HEK293 (cell line): ENCODE measurements around the gene ADGRD2.
A peak's percentile ranks its signal among the peaks of the same experiment; 100 is the strongest.

Source experiments
- CTCF ChIA-PET: fragments of 350-600 bp; formaldehyde crosslinking; extraction: SDS; loops from one replicate; lab custom pipeline; 2021; ENCODE audit warnings: antibody characterized with exemption; lab: Yijun Ruan, JAX
- POLR2A ChIA-PET: fragments of 300-600 bp; formaldehyde crosslinking; extraction: SDS; loops from one replicate; lab custom pipeline; 2020; ENCODE audit warnings: antibody characterized with exemption, inconsistent platforms; lab: Yijun Ruan, JAX
- H3K27ac ChIP-seq: fragments of 200-500 bp; sonication (Bioruptor generic); 2 replicates; pipeline ENCODE4 v1.5.1; 2014; ENCODE audit warnings: low read depth, low read length, control low read depth, inconsistent platforms; ENCODE audit errors: extremely low read depth
- H3K36me3 ChIP-seq, 2 experiments: fragments of 200-500 bp in 1 of 2; sonication (Bioruptor generic) in 1 of 2; 1 replicate in 1 of 2; 2 replicates in 1 of 2; pipeline ENCODE4 v1.5.1; 2014 to 2017; ENCODE audit warnings: inconsistent platforms in 2 of 2, low read length in 2 of 2; ENCODE audit not compliant: control insufficient read depth in 2 of 2, insufficient read depth in 1 of 2
- H3K4me1 ChIP-seq: fragments of 200-500 bp; sonication (Bioruptor generic); 2 replicates; pipeline ENCODE4 v1.5.1; 2014; ENCODE audit warnings: mild to moderate bottlenecking, low read length, inconsistent platforms; ENCODE audit not compliant: control insufficient read depth, insufficient read depth
- H3K4me3 ChIP-seq: 2 replicates; pipeline ENCODE4 v1.5.1; 2011; ENCODE audit warnings: low read depth, mild to moderate bottlenecking, control low read depth, low read length, moderate library complexity
- H3K9me3 ChIP-seq: fragments of 200-500 bp; sonication (Bioruptor generic); 2 replicates; pipeline ENCODE4 v1.5.1; 2014; ENCODE audit warnings: low read depth, low read length, inconsistent platforms; ENCODE audit not compliant: control insufficient read depth, insufficient read depth
- KLF16 ChIP-seq: fragments of 450-650 bp; formaldehyde crosslinking; IDR thresholded peaks from 2 replicates; pipeline ENCODE4 v1.5.1; 2017; ENCODE audit warnings: missing biosample characterization, missing genetic modification characterization
- PRDM10 ChIP-seq: fragments of 450-650 bp; formaldehyde crosslinking; IDR thresholded peaks from 2 replicates; pipeline ENCODE4 v1.5.1; 2016; ENCODE audit warnings: missing biosample characterization, missing genetic modification characterization
- SETDB1 ChIP-seq: IDR thresholded peaks from one replicate; pipeline ENCODE4 v1.6.1; 2017; ENCODE audit warnings: mild to moderate bottlenecking, low read length, moderate library complexity, mixed read lengths; ENCODE audit not compliant: insufficient read length
- SP3 ChIP-seq: fragments of 450-650 bp; formaldehyde crosslinking; IDR thresholded peaks from 2 replicates; pipeline ENCODE4 v1.5.1; 2016; ENCODE audit warnings: missing biosample characterization, missing genetic modification characterization
- ZFP37 ChIP-seq: fragments of 450-650 bp; formaldehyde crosslinking; IDR thresholded peaks from 2 replicates; pipeline ENCODE4 v1.5.1; 2016; ENCODE audit warnings: missing biosample characterization, missing genetic modification characterization
- ZNF114 ChIP-seq: fragments of 450-650 bp; formaldehyde crosslinking; IDR thresholded peaks from 2 replicates; pipeline ENCODE4 v1.5.0; 2017; ENCODE audit warnings: missing biosample characterization, missing genetic modification characterization
- ZNF19 ChIP-seq: fragments of 450-650 bp; formaldehyde crosslinking; IDR thresholded peaks from 2 replicates; pipeline ENCODE4; 2016; ENCODE audit warnings: missing biosample characterization, missing genetic modification characterization, low read depth
- ZNF221 ChIP-seq: fragments of 450-650 bp; formaldehyde crosslinking; IDR thresholded peaks from 2 replicates; pipeline ENCODE4 v1.5.1; 2017; ENCODE audit warnings: missing biosample characterization, missing genetic modification characterization, borderline replicate concordance
- ZNF341 ChIP-seq: fragments of 450-650 bp; formaldehyde crosslinking; IDR thresholded peaks from 2 replicates; pipeline ENCODE4; 2016; ENCODE audit warnings: low read depth, missing biosample characterization, missing genetic modification characterization
- ZNF426 ChIP-seq: fragments of 450-650 bp; formaldehyde crosslinking; IDR thresholded peaks from 2 replicates; pipeline ENCODE4 v1.5.1; 2017; ENCODE audit warnings: missing biosample characterization, missing genetic modification characterization, mild to moderate bottlenecking, inconsistent platforms, moderate library complexity
- ZNF580 ChIP-seq: fragments of 450-650 bp; formaldehyde crosslinking; IDR thresholded peaks from 2 replicates; pipeline ENCODE4 v1.5.1; 2016; ENCODE audit warnings: missing biosample characterization, missing genetic modification characterization
- ZNF600 ChIP-seq: fragments of 450-650 bp; formaldehyde crosslinking; IDR thresholded peaks from 2 replicates; pipeline ENCODE4 v1.5.1; 2016; ENCODE audit warnings: missing biosample characterization, missing genetic modification characterization
- ZNF777 ChIP-seq: fragments of 450-650 bp; formaldehyde crosslinking; IDR thresholded peaks from 2 replicates; pipeline ENCODE4 v1.5.1; 2017; ENCODE audit warnings: missing biosample characterization, missing genetic modification characterization, borderline replicate concordance
- TF ChIP-seq, protein P1 (sequence below): fragments of 450-650 bp; formaldehyde crosslinking; IDR thresholded peaks from 2 replicates; pipeline ENCODE4 v1.5.1; 2016; ENCODE audit warnings: missing biosample characterization, missing genetic modification characterization
- TF ChIP-seq, protein P2 (sequence below): fragments of 450-650 bp; formaldehyde crosslinking; IDR thresholded peaks from 2 replicates; pipeline ENCODE4 v1.5.1; 2016; ENCODE audit warnings: missing biosample characterization, missing genetic modification characterization

ADGRD2 gene

GRCh38 chr9:124438091-124438490 is 12.2 kb upstream of the ADGRD2 start:
- no peaks in the 10 kb centered on the region for H3K36me3 ChIP-seq
- no peaks in the 10 kb centered on the region for H3K9me3 ChIP-seq
- H3K4me3 ChIP-seq = no peak overlapping the region
- no peak overlapping the region for H3K27ac ChIP-seq
- no peaks in the 10 kb centered on the region for H3K4me1 ChIP-seq
- ChIA-PET CTCF (interaction anchor here (0.6 kb wide), 1 partner anchor 467 kb away, joined by 3 read pairs; no protein-coding TSS in a partner anchor), POLR2A (no interaction called here)
- no peak for TF ChIP-seq ZNF221
- TF ChIP-seq, protein P1, sequence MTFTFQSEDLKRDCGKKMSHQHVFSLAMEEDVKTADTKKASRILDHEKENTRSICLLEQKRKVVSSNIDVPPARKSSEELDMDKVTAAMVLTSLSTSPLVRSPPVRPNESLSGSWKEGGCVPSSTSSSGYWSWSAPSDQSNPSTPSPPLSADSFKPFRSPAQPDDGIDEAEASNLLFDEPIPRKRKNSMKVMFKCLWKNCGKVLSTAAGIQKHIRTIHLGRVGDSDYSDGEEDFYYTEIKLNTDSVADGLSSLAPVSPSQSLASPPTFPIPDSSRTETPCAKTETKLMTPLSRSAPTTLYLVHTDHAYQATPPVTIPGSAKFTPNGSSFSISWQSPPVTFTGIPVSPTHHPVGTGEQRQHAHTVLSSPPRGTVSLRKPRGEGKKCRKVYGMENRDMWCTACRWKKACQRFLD = no peak
- no peak for TF ChIP-seq ZNF777 (tag by site-specific recombination)
- no peak for TF ChIP-seq ZFP37
- TF ChIP-seq SP3 (tag by site-specific recombination) = no peak
- no peak for TF ChIP-seq ZNF341 (tag by site-specific recombination)
- TF ChIP-seq KLF16 (tag by site-specific recombination) = no peak
- TF ChIP-seq ZNF580 (tag by site-specific recombination) = no peak
- TF ChIP-seq ZNF19 (tag by site-specific recombination) = no peak
- no peak for TF ChIP-seq ZNF114 (tag by site-specific recombination)
- no peak for TF ChIP-seq ZNF426 (tag by site-specific recombination)
- TF ChIP-seq ZNF600 (tag by site-specific recombination) = no peak

DNA sequence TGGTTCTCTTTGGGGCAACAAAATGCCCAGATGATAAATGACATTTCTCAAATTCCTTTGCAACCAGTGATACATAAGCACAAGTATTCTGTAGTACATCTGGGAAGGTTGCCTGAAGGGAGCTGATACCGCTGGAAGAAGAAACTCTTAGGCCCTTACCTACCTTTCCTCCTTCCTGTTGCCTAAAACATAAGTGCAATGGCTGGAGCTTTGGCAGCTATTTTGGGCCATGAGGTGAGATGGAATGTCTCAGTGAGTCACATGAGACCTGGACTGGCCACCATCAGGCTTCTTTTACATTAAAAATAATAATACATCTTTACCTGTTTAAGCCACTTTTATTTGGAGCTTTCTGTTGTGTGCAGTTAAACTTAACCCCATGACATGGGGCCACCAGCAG is 11.2 kb upstream of the ADGRD2 start:
- Histone ChIP-seq H3K9me3 (no peaks in the 10 kb centered on the region), H3K4me3 (no peak overlapping the region), H3K27ac (no peak overlapping the region), H3K36me3 (no peaks in the 10 kb centered on the region), H3K4me1 (no peaks in the 10 kb centered on the region)
- no peak for TF ChIP-seq PRDM10 (tag by site-specific recombination)
- TF ChIP-seq SETDB1 = peak; percentile 57
- TF ChIP-seq, protein P2, sequence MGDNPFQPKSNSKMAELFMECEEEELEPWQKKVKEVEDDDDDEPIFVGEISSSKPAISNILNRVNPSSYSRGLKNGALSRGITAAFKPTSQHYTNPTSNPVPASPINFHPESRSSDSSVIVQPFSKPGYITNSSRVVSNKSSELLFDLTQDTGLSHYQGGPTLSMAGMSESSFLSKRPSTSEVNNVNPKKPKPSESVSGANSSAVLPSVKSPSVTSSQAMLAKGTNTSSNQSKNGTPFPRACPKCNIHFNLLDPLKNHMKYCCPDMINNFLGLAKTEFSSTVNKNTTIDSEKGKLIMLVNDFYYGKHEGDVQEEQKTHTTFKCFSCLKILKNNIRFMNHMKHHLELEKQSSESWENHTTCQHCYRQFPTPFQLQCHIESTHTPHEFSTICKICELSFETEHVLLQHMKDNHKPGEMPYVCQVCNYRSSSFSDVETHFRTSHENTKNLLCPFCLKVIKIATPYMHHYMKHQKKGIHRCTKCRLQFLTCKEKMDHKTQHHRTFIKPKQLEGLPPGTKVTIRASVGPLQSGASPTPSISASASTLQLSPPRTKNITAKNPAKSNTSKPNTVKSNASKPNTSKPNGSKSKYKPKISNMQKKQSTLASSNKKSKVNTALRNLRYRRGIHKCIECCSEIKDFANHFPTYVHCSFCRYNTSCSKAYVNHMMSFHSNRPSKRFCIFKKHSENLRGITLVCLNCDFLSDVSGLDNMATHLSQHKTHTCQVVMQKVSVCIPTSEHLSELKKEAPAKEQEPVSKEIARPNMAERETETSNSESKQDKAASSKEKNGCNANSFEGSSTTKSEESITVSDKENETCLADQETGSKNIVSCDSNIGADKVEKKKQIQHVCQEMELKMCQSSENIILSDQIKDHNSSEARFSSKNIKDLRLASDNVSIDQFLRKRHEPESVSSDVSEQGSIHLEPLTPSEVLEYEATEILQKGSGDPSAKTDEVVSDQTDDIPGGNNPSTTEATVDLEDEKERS = peak; percentile 87
- POLR2A ChIA-PET = no interaction called here
- CTCF ChIA-PET = interaction anchor here (0.7 kb wide), 1 partner anchor 252 kb away, joined by 4 read pairs; no protein-coding TSS in a partner anchor
